ENCODE results near the gene MEGF6. TPM values are rescaled to one million over a fixed set of nuclear protein-coding genes. Genes with fewer than 3 reads are reported as not detected.

Gene MEGF6
- total and polyA plus RNA-seq, 8 donors = 40.6 to 108 (median 51.5) TPM

DNA sequence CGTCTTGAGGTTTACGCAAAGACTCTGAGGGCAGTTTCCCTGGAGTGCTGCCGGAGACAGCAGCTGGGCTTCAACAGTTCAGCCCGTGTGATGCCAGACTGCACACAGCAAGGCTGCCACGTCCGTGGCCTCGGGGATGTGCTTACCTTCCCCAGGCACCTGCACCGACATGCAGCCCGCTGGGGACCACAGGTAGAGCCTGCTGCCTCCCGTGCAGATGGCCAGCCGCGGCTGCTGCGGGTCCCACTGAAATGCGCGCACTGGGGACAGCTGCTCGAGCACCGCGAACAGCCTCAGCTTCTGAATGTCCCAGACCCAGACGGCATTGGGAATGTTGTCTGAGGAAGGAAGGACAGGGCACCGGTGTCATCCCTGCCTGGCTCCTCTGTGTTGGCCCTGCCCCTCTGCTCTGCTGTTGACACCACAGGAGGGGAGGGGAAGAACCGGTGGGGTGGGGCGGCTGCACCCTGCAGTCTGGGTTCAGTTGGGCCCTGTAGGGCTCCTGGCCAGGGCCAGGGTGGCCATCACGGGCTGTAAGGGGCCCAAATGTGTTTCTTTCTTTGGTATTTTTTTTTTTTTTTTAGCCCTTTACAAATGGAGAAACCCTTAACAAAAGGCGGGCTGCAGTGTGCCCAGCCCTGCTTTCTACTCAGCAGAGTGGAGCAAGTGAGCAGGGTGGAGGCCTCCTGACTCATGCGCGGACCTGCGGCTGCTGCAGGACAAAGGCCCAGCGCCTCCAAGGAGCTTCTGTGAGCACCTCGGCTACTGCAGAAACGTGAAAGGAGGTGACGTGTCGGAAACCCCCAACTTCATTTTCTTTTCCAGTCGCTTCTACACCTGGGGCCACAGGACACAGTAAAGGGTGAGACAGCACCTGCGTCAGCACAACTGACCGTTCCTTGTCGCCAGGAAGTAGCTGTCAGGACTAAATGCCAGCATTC, 20.3 kb upstream of the MEGF6 start:
- ATAC-seq = no peak
- Histone ChIP-seq H3K36me3 (peaks cover 0 to 100% of the 10 kb centered on the region in 2 donors), H3K4me1 (peaks cover 0 to 10% of the 10 kb centered on the region in 2 donors), H3K27me3 (no peaks in the 10 kb centered on the region), H3K9me3 (no peaks in the 10 kb centered on the region), H3K27ac (no peak overlapping the region), H3K4me3 (no peak overlapping the region)
- intact Hi-C loops (cut with DNase I) = no loop called here
- TF ChIP-seq, protein P1, sequence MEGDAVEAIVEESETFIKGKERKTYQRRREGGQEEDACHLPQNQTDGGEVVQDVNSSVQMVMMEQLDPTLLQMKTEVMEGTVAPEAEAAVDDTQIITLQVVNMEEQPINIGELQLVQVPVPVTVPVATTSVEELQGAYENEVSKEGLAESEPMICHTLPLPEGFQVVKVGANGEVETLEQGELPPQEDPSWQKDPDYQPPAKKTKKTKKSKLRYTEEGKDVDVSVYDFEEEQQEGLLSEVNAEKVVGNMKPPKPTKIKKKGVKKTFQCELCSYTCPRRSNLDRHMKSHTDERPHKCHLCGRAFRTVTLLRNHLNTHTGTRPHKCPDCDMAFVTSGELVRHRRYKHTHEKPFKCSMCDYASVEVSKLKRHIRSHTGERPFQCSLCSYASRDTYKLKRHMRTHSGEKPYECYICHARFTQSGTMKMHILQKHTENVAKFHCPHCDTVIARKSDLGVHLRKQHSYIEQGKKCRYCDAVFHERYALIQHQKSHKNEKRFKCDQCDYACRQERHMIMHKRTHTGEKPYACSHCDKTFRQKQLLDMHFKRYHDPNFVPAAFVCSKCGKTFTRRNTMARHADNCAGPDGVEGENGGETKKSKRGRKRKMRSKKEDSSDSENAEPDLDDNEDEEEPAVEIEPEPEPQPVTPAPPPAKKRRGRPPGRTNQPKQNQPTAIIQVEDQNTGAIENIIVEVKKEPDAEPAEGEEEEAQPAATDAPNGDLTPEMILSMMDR (IDR thresholded peaks at IDR 0.05) = no peak
- DNase-seq = peak in 1 of 4 donors; percentile 75

DNA sequence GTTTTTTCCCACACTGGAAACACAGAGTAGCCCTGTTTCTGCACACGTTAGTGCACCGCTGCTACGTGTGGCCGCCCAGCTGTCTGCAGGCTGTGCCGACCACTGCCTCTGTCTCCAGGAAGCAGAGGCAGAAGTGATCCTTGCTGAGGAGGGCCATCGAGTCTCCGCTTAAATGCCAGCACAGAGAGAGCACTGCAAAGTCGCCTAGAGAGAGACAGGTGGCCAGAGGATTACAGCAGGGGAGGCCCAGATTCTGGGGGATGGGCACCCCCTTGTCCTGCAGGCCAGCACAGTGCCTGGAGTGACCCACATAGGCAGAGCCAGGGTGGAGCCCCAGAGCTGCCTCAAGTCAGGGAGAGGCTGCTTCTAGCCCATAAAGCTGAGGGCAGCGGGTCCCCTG, 19.6 kb upstream of the MEGF6 start:
- no peak overlapping the region for H3K4me3 ChIP-seq
- no peak for ATAC-seq
- no peaks in the 10 kb centered on the region for H3K27me3 ChIP-seq
- H3K9me3 ChIP-seq = no peaks in the 10 kb centered on the region
- peaks cover 0 to 93% of the 10 kb centered on the region in 2 donors for H3K36me3 ChIP-seq
- TF ChIP-seq, protein P1 (IDR thresholded peaks at IDR 0.05) = no peak
- peaks cover 3 to 17% of the 10 kb centered on the region in 2 donors for H3K4me1 ChIP-seq
- peak in 1 of 4 donors; percentile 29 for DNase-seq
- intact Hi-C loops (cut with DNase I) = no loop called here
- H3K27ac ChIP-seq = peak overlapping the region in 1 of 2 donors; percentile 6

DNA sequence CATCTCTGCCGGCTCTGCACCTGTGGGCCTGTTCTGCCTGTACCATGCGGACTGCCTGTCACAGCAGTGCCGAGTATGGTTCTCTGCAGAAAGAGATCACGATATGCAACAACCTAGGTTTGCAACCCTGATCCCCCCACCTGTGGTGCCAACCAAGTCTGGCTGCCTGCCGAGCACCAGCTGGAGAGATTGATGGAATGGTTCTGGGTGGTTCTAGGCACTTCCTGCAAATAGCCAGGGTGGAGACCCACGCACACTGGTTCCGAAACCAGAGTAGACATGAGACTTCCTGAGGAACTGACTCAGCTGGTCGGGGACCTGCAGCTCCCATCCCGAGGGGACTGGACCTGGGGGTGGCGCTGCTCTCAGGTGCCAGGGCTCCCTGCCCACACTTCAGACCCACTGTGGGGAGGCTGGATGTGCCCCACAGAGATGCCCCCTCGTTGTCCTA, 18.9 kb upstream of the MEGF6 start:
- Histone ChIP-seq H3K36me3 (peaks cover 0 to 86% of the 10 kb centered on the region in 2 donors), H3K27me3 (no peaks in the 10 kb centered on the region), H3K4me3 (no peak overlapping the region), H3K27ac (peak overlapping the region in 1 of 2 donors; percentile 6), H3K9me3 (no peaks in the 10 kb centered on the region), H3K4me1 (peaks cover 8 to 23% of the 10 kb centered on the region in 2 donors)
- TF ChIP-seq, protein P1 (IDR thresholded peaks at IDR 0.05) = no peak
- DNase-seq (peak in 1 of 4 donors; percentile 47), ATAC-seq (no peak)
- intact Hi-C loops (cut with DNase I) = no loop called here

DNA sequence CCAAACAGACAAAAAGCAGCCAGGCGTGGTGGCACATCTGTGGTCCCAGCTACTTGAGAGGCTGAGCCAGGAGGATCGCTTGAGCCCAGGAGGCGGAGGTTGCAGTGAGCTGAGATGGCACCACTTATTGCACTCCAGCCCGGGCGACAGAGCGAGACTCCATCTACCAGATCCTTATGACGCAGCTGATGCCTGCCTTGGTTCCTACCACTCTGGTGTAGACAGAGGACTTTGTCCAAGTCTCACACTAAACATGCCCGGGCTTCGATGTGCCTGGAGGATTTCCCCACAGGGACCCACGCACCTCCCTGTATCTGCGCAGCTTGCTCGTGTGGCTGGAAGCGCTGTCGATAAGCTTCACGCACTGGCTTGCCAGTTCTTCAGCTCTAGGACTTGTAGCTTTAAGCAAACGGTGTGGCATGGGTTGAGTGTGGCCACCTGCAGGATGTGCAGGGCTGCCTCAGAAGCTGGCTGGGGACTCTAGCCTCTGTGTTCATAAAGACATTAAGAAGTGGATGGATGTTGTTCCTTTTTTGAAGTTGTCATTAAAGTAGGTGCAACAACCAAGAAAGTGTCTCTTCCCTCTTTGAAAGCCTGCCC, 18.4 kb upstream of the MEGF6 start:
- no peak for ATAC-seq
- peaks cover 8 to 23% of the 10 kb centered on the region in 2 donors for H3K4me1 ChIP-seq
- H3K36me3 ChIP-seq = peaks cover 0 to 80% of the 10 kb centered on the region in 2 donors
- peak overlapping the region in 1 of 2 donors; percentile 6 for H3K27ac ChIP-seq
- no peaks in the 10 kb centered on the region for H3K27me3 ChIP-seq
- H3K4me3 ChIP-seq = no peak overlapping the region
- intact Hi-C loops (cut with DNase I) = loop anchor here in 1 of 2 donors (10.0 kb wide), 1 partner anchor 135 kb away; no protein-coding TSS in a partner anchor
- no peaks in the 10 kb centered on the region for H3K9me3 ChIP-seq
- DNase-seq = peak in 1 of 4 donors; percentile 38
- TF ChIP-seq, protein P1 (IDR thresholded peaks at IDR 0.05) = no peak

DNA sequence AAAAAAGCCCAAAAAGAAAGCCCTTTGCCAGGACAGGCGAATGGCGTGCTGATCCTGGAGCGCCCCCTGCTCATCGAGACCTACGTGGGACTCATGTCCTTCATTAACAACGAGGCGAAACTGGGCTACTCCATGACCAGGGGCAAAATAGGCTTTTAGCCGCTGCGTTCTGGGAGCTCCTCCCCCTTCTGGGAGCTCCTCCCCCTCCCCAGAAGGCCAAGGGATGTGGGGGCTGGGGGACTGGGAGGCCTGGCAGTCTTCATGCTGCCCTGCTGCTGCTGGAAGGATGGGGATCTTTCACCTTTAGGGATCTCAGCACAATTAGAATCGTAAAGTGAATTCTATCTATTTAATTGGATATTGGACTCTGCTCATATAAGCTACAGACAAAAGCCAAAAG, 17.1 kb upstream of the MEGF6 start:
- Histone ChIP-seq H3K4me3 (no peak overlapping the region), H3K4me1 (peaks cover 14 to 31% of the 10 kb centered on the region in 2 donors), H3K36me3 (peaks cover 0 to 68% of the 10 kb centered on the region in 2 donors), H3K27me3 (no peaks in the 10 kb centered on the region), H3K9me3 (no peaks in the 10 kb centered on the region), H3K27ac (no peak overlapping the region)
- TF ChIP-seq, protein P1 (IDR thresholded peaks at IDR 0.05) = no peak
- DNase-seq = peak in 1 of 4 donors; percentile 23
- ATAC-seq = no peak
- intact Hi-C loops (cut with DNase I) = loop anchor here in 1 of 2 donors (10.0 kb wide), 1 partner anchor 134 kb away; no protein-coding TSS in a partner anchor

Data from left lung (tissue), 10 donors.